SK-N-SH (cell line): ENCODE measurements around the gene RABAC1. TPM values are rescaled to one million over a fixed set of nuclear protein-coding genes. Genes with fewer than 3 reads are reported as not detected.

Source experiments
- CTCF ChIA-PET: fragments of 300-600, 350-600 bp; formaldehyde crosslinking; extraction: SDS; loops from one replicate; lab custom pipeline; 2021; lab: Yijun Ruan, JAX
- POLR2A ChIA-PET: fragments of 350-600 bp; sonication (Branson Sonifier 250); formaldehyde crosslinking; extraction: SDS; loops from one replicate; lab custom pipeline; 2020; ENCODE audit warnings: antibody characterized with exemption, inconsistent platforms; lab: Yijun Ruan, JAX
- DNase-seq: peaks from one replicate; pipeline ENCODE4 v3.0.0; 2012
- H2AFZ ChIP-seq: fragments of 200-600 bp; sonication (generic); 2 replicates; pipeline ENCODE4 v1.8.1; 2016; ENCODE audit warnings: antibody characterized with exemption, mild to moderate bottlenecking, low read depth
- H3F3A ChIP-seq: fragments of 200-600 bp; sonication (generic); replicated peaks from 2 replicates; pipeline ENCODE3; 2016; ENCODE audit warnings: antibody characterized with exemption, mild to moderate bottlenecking; ENCODE audit not compliant: insufficient read depth
- H3K27ac ChIP-seq, 2 experiments: fragments of 200-500 bp in 1 of 2; fragments of 200-600 bp in 1 of 2; sonication (Bioruptor generic) in 1 of 2; sonication (generic), shearing (Covaris generic) in 1 of 2; 2 replicates each; pipeline versions ENCODE4 v1.5.1 to v1.6.1; 2014 to 2016; ENCODE audit warnings: low read depth in 2 of 2, inconsistent platforms in 1 of 2, low read length in 1 of 2, mild to moderate bottlenecking in 1 of 2, mixed read lengths in 1 of 2
- H3K27me3 ChIP-seq: fragments of 200-600 bp; sonication (generic), shearing (Covaris generic); 2 replicates; pipeline ENCODE4 v1.6.1; 2016; ENCODE audit warnings: mixed run types; ENCODE audit not compliant: insufficient read depth
- H3K36me3 ChIP-seq, 2 experiments: fragments of 200-500 bp in 1 of 2; fragments of 200-600 bp in 1 of 2; sonication (Bioruptor generic) in 1 of 2; sonication (generic) in 1 of 2; replicated peaks in 1 of 2; 2 replicates each; pipeline versions ENCODE3 to v1.5.1; 2014 to 2016; ENCODE audit warnings: low read length in 1 of 2, mild to moderate bottlenecking in 1 of 2; ENCODE audit not compliant: insufficient read depth in 2 of 2, control insufficient read depth in 1 of 2
- H3K4me1 ChIP-seq, 2 experiments: fragments of 200-500 bp in 1 of 2; fragments of 200-600 bp in 1 of 2; sonication (Bioruptor generic) in 1 of 2; sonication (generic), shearing (Covaris generic) in 1 of 2; 2 replicates each; pipeline versions ENCODE4 v1.5.1 to v1.6.1; 2014 to 2016; ENCODE audit warnings: low read depth in 1 of 2, low read length in 1 of 2, mixed run types in 1 of 2; ENCODE audit not compliant: insufficient read depth in 2 of 2, control insufficient read depth in 1 of 2
- H3K4me2 ChIP-seq: fragments of 200-600 bp; sonication (generic), shearing (Covaris generic); 2 replicates; pipeline ENCODE4 v1.6.1; 2017; ENCODE audit warnings: mixed run types
- H3K4me3 ChIP-seq, 2 experiments: fragments of 200-500 bp in 1 of 2; fragments of 200-600 bp in 1 of 2; sonication (Bioruptor generic) in 1 of 2; sonication (generic), shearing (Covaris generic) in 1 of 2; 2 replicates each; pipeline versions ENCODE4 v1.5.1 to v1.8.1; 2014 to 2016; ENCODE audit warnings: low read depth in 2 of 2, inconsistent platforms in 1 of 2, low read length in 1 of 2, mild to moderate bottlenecking in 1 of 2, mixed read lengths in 1 of 2, moderate library complexity in 1 of 2
- H3K79me2 ChIP-seq: fragments of 200-600 bp; sonication (generic); 2 replicates; pipeline ENCODE4 v1.8.1; 2017; ENCODE audit warnings: mild to moderate bottlenecking; ENCODE audit not compliant: insufficient read depth
- H3K9ac ChIP-seq: fragments of 200-600 bp; sonication (generic); 2 replicates; pipeline ENCODE4 v1.6.1; 2017; ENCODE audit warnings: mixed run types
- H3K9me2 ChIP-seq: fragments of 200-600 bp; sonication (generic); 2 replicates; pipeline ENCODE4 v1.6.1; 2017; ENCODE audit warnings: mixed run types
- H3K9me3 ChIP-seq: fragments of 200-600 bp; sonication (generic); 2 replicates; pipeline ENCODE4 v1.6.1; 2017; ENCODE audit warnings: mixed run types, mild to moderate bottlenecking, moderate library complexity
- H4K20me1 ChIP-seq: fragments of 200-600 bp; sonication (generic); 2 replicates; pipeline ENCODE4 v1.6.1; 2017; ENCODE audit warnings: mild to moderate bottlenecking, mixed run types; ENCODE audit not compliant: insufficient read depth
- CTCF ChIP-seq: fragments of 200-600 bp; sonication (generic); IDR thresholded peaks from 2 replicates; pipeline ENCODE4 v1.6.1; 2017; ENCODE audit warnings: antibody characterized with exemption, mild to moderate bottlenecking, moderate library complexity
- ELF1 ChIP-seq: IDR thresholded peaks from 2 replicates; pipeline ENCODE4 v1.4.0; 2012
- FOXJ3 ChIP-seq: sonication (generic); formaldehyde crosslinking; IDR thresholded peaks from 2 replicates; pipeline ENCODE4 v1.5.1; 2020; ENCODE audit warnings: mild to moderate bottlenecking, missing genetic modification reagents
- FOXM1 ChIP-seq: IDR thresholded peaks from 2 replicates; pipeline ENCODE4 v1.4.0; 2012; ENCODE audit warnings: low read depth, mild to moderate bottlenecking
- GATA2 ChIP-seq: sonication (generic); formaldehyde crosslinking; IDR thresholded peaks from 2 replicates; pipeline ENCODE4 v1.5.0; 2020; ENCODE audit warnings: mild to moderate bottlenecking, missing genetic modification reagents
- MEF2A ChIP-seq: IDR thresholded peaks from 2 replicates; pipeline ENCODE4 v1.4.0; 2012; ENCODE audit warnings: low read depth, borderline replicate concordance
- MXI1 ChIP-seq: IDR thresholded peaks from 2 replicates; pipeline ENCODE4 v1.6.1; 2012; ENCODE audit warnings: mild to moderate bottlenecking, low read depth, low read length, improper control_type of control experiment
- NFIC ChIP-seq: IDR thresholded peaks from 2 replicates; pipeline ENCODE4 v1.4.0; 2012; ENCODE audit warnings: borderline replicate concordance
- POLR2AphosphoS5 ChIP-seq: IDR thresholded peaks from 2 replicates; pipeline ENCODE4 v1.6.1; 2012; ENCODE audit warnings: low read depth, low read length
- RCOR1 ChIP-seq: fragments of 150-350 bp; IDR thresholded peaks from 2 replicates; pipeline ENCODE4 v1.6.1; 2017; ENCODE audit warnings: antibody characterized with exemption, low read length
- REST ChIP-seq: IDR thresholded peaks from 2 replicates; pipeline ENCODE4 v1.6.1; 2012; ENCODE audit warnings: mild to moderate bottlenecking, low read depth, low read length, moderate library complexity
- RFX5 ChIP-seq: IDR thresholded peaks from 2 replicates; pipeline ENCODE4 v1.6.1; 2012; ENCODE audit warnings: mild to moderate bottlenecking, improper control_type of control experiment, low read length
- RXRA ChIP-seq: IDR thresholded peaks from 2 replicates; pipeline ENCODE4 v1.4.0; 2012; ENCODE audit warnings: low read depth, mild to moderate bottlenecking, borderline replicate concordance
- SIN3A ChIP-seq: IDR thresholded peaks from 2 replicates; pipeline ENCODE4 v1.6.1; 2012; ENCODE audit warnings: low read depth, mild to moderate bottlenecking, low read length, moderate library complexity, borderline replicate concordance
- TEAD4 ChIP-seq: IDR thresholded peaks from 2 replicates; pipeline ENCODE4 v1.4.0; 2012; ENCODE audit warnings: mild to moderate bottlenecking, borderline replicate concordance; ENCODE audit not compliant: insufficient read depth
- YY1 ChIP-seq: IDR thresholded peaks from 2 replicates; pipeline ENCODE4 v1.4.0; 2012; ENCODE audit warnings: low read depth, mild to moderate bottlenecking
- ZBTB33 ChIP-seq: IDR thresholded peaks from 2 replicates; pipeline ENCODE4 v1.4.0; 2012; ENCODE audit warnings: low read depth, borderline replicate concordance
- WGBS: methylation state at CpG from one replicate; pipeline ENCODE4 v1.1.6; 2017; ENCODE audit warnings: low lambda C conversion rate; 5-methylcytosine and 5-hydroxymethylcytosine counted together
- polyA plus RNA-seq, 3 experiments: library from polyadenylated mRNA; depleted of rRNA; stranded (reverse); fragments of >200 nt; gene quantifications; 2 replicates each; pipeline ENCODE4 v1.2.3, GENCODE V29; 2012

The RABAC1 gene
- polyA plus RNA-seq, 1 of the 3 experiments (the other 2 are of a cell fraction) = 287 TPM

- Histone ChIP-seq H3F3A (no peaks in the 10 kb centered on the region), H3K4me1 (no peaks in the 10 kb centered on the region; a peak in 1 of 4 replicates), H3K27ac (no peak overlapping the region), H3K4me2 (no peak overlapping the region), H3K9me2 (no peaks in the 10 kb centered on the region), H3K9ac (no peak overlapping the region), H3K9me3 (no peaks in the 10 kb centered on the region), H3K27me3 (peaks cover 29% of the 10 kb centered on the region), H3K36me3 (no peaks in the 10 kb centered on the region), H4K20me1 (no peaks in the 10 kb centered on the region)
- DNase-seq = no peak
- WGBS = 74% methylated on average over 6 of the region's 6 CpGs
- TF ChIP-seq GATA2 (CRISPR knock-in tag) (no peak), REST (no peak), YY1 (no peak), SIN3A (no peak), MEF2A (no peak), ZBTB33 (no peak), FOXJ3 (no peak), MXI1 (no peak), CTCF (no peak), RCOR1 (no peak), POLR2AphosphoS5 (no peak), RXRA (no peak), TEAD4 (no peak), FOXM1 (no peak), RFX5 (no peak), ELF1 (no peak), NFIC (no peak)
- TF ChIP-seq, all 33 proteins: peak for 0
- POLR2A ChIA-PET = no interaction called here
- Histone ChIP-seq H3K4me3 (no peak overlapping the region), H3K79me2 (no peaks in the 10 kb centered on the region), H2AFZ (no peak overlapping the region)
- CTCF ChIA-PET = no interaction called here
These were observed 41.0 kb downstream of the RABAC1 start for GRCh38 chr19:41918095-41918494.
